GM04503 (cell line): Measurements from ENCODE around the gene BICDL2.

Source experiments
- DNase-seq: peaks from one replicate; pipeline ENCODE4 v3.0.0-alpha.2; 2012; ENCODE audit warnings: low read depth

BICDL2 gene

DNA sequence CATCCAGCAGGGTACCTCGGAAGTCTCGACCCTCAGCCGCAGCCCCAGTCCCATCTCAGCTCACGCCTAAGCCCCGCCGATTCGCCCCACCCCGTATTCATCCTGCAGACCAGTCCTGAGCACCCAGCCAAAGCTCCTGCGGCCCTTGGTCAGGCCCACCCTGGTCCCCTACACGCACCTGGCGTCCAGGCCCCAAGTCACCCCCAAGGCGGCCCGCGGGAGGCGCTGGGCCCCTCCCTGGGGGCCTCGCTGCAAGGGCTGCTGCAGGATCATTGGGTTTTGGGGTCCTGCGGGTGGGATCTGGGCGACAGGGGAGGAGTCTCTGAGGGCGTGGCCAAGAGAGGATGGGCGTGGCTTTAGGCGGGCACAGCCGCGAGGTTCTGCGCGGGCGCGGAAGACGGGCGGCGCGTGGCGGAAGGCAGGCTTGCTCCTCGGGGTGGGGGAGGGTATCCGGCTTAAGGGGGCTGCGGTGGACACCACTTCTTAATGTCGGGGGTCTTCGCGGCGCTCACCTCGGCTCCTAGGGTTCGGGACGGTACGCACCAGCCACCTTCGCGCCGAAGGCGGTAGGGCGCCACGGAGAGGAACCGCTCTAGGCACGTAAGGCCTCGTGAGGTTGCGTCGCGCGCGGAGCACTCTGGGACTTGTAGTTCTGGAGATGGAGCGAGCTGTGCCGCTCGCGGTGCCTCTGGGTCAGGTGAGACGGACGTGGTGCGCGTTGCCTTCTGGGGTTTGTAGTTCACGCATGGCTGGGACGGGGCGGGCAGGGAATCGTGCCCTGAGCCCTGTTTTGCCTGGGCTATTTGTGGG lies 12.9 kb downstream of the BICDL2 start, which contains the start of the genes HCFC1R1 and THOC6:
HCFC1R1 (minus strand) TSS at position 274 of the 810 bp plus-strand sequence; CDS start at position 273, 1 bp downstream.
THOC6 (plus strand) TSS at position 367 of the 810 bp plus-strand sequence; CDS start at position 659, 292 bp downstream.
- peak; percentile 80 for DNase-seq

DNA sequence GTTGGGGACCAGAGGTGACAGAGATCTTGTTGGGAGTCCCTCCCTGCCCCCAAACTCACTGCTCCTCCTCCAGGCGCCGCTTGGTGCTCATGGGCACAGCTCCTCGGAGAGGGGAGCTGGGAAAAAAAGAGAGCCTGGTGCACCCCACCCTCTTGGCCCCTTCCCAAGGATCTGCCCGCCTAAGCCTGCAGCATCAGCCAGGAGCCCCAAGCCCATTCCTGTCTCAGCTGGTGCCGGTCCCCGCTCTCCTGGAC lies 13.4 kb downstream of the BICDL2 start:
- peak; percentile 60 for DNase-seq

DNA sequence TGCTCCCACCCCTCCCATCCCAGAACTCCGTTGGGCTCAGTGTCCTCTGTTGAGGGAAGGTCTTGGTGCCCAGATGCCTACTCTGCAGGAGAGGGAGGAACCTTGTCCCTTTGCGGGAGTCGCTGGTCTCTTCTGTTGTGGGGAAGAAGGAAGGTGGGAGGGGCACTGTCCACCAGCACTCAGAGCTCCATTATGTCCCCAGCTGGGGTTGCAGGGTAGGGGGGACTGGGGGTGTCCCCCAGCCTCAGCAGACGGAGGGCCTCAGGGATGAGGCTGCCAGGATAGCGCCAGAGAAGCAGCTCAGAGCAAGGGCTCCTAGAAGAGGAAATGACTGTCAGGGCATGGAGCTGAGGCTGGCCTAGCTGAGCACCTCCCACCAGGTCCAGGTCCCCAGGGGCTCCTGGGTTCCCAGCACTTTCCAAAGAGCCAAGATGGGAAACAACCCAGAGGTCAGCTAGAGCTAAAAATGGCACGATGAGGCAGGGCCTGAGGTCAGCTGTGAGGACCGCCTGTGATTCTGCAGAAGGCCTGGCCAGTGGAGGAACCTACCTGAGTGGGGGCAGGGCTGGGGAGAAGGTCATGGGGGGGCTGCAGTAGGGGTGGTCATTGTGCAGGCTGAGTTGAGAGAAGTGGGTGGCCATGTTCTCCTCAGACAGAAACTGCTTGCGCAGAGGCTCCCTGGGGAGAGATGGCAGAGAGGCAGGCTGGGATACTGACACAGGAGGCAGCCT lies 13.9 kb downstream of the BICDL2 start:
- peak; percentile 43 for DNase-seq

- peak; percentile 80 for DNase-seq
Observed at GRCh38 chr16:3022208-3022683, 14.5 kb downstream of the BICDL2 start.

GRCh38 chr16:3021449-3022207 lies 15.1 kb downstream of the BICDL2 start:
- DNase-seq, result peak; percentile 79

DNA sequence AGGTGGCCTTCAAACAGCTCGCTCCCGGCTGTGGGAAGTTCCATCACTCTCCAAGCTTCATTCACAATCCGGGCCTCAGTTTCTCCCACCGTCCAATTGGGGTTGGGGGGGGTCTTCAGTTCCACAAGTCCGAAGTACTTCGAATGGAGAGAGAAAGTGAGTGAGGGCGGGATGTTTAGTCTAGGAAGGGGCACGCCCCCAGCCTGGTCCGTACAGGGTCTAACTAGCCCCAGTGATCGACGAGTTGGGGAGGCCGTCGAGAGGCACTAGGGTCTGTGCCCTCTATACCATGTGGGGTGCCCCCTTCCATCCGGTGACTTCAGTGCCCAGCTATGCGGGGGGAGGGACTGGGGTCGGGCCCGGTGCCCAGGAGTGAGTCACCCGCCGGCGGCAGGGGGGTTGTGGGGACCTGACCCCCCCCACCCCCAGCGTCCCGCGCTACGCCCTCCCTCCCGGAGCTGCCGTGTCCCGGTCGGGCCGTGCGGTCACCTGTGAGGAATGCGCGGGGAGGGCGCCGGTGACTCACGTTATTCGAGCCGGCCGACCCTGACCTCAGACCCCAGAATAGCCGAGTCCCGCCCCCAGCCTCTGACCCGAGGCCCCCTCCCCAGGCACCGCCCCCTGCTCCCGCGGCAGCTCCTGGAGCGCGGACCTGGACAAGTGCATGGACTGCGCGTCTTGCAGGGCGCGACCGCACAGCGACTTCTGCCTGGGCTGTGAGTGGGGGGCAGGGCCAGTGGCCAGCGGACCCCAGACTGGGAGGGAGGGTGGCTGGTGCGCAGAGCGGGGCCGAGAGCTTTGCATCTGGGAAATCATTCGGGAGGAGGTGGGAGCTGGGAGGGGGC lies 15.9 kb downstream of the BICDL2 start:
- DNase-seq, result peak; percentile 48

DNA sequence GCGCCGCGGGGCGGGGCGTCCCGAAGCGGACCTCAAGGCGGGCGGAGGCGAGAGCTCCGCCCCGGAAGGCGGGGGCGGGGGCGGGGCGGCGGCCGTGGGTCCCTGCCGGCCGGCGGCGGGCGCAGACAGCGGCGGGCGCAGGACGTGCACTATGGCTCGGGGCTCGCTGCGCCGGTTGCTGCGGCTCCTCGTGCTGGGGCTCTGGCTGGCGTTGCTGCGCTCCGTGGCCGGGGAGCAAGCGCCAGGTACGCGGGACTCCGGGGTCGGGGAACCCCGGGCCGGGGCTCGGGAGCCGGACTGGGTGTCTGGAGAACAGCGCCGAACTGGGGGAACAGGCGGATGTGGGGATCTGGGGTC lies 16.5 kb downstream of the BICDL2 start, which contains the start of gene TNFRSF12A:
TNFRSF12A (plus strand) TSS at position 122 of the 357 bp plus-strand sequence; CDS start at position 152, 30 bp downstream.
- no peak for DNase-seq

GRCh38 chr16:3019594-3020246 lies 17.0 kb downstream of the BICDL2 start:
- DNase-seq, result no peak

GRCh38 chr16:3017794-3018506 lies 18.8 kb downstream of the BICDL2 start, which contains the start of gene CLDN6:
TSS of gene CLDN6 (minus strand) at chr16:3018183. CDS start at chr16:3016021, 2,162 bp downstream.
- DNase-seq, result no peak

GRCh38 chr16:3017344-3017743 lies 19.4 kb downstream of the BICDL2 start:
- no peak for DNase-seq

GRCh38 chr16:3015865-3016521 lies 20.8 kb downstream of the BICDL2 start:
- DNase-seq, result no peak

DNA sequence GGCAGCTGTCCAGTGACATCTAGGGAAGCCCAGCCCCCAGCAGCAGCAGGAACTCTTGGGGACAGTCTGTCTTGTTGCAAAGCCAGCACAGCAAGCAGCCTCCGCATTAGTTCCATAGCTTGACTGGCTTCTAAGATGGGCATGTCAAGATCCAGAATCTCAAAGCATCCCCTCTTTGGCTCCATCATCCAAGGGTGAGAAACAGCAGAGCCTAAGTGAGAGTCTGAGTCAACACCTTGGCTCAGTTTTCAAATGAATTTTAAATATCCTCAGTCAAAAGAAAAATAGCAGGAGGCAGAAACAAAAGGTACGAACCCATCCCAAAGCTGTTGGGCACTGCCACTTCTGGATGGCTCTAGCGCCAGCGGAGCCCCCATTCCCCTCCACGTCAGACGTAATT lies 21.8 kb downstream of the BICDL2 start:
- DNase-seq, result no peak

GRCh38 chr16:3013998-3014690 lies 22.6 kb downstream of the BICDL2 start:
- no peak for DNase-seq

DNA sequence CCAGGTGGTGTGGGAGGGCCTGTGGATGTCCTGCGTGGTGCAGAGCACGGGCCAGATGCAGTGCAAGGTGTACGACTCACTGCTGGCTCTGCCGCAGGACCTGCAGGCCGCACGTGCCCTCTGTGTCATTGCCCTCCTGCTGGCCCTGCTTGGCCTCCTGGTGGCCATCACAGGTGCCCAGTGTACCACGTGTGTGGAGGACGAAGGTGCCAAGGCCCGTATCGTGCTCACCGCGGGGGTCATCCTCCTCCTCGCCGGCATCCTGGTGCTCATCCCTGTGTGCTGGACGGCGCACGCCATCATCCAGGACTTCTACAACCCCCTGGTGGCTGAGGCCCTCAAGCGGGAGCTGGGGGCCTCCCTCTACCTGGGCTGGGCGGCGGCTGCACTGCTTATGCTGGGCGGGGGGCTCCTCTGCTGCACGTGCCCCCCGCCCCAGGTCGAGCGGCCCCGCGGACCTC lies 23.2 kb downstream of the BICDL2 start:
- DNase-seq, result no peak

- no peak for DNase-seq
Observed at GRCh38 chr16:3012828-3013420, 23.8 kb downstream of the BICDL2 start, which contains the start of gene CLDN9. TSS of gene CLDN9 (plus strand) at chr16:3012923. CDS start at chr16:3013363, 440 bp downstream.

DNA sequence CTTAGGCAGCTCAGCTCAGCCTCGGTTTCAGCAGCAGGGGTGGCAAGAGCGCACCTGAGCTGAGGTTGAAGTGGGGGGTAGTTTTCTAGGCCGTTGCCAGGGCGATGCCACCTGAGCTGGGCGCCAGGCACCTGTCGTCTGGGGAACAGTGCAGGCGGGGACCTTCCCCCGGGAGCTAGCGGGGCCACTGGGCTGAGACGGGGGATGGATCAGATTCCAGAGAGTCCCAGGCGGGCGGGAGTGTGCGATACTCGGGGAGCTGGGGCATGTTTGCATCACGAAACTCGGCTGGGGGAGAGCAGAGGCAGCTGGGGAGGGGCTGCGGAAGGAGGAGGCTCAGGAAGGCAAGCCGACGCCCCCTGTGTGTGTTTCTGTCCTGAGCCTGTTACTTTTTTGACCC lies 24.5 kb downstream of the BICDL2 start:
- no peak for DNase-seq

- DNase-seq, result no peak
Observed at GRCh38 chr16:3010510-3010909, 26.2 kb downstream of the BICDL2 start.
